Mesenchymal stem cell (in vitro differentiated cells and primary cell): ENCODE data around the gene TCEAL4.

ENCODE experiments used
- DNase-seq: peaks from one replicate; pipeline ENCODE4 v3.0.0-alpha.2; 2013
- H2AFZ ChIP-seq: one replicate; pipeline ENCODE4 v1.6.1; 2013; ENCODE audit warnings: low read depth, mild to moderate bottlenecking, control low read depth, inconsistent platforms, low read length, moderate library complexity
- H2AK5ac ChIP-seq: 2 replicates; pipeline ENCODE4 v1.6.1; 2013; ENCODE audit warnings: low read length, moderate library complexity, mild to moderate bottlenecking, inconsistent platforms; ENCODE audit not compliant: severe bottlenecking
- H2BK120ac ChIP-seq: one replicate; pipeline ENCODE4 v1.6.1; 2013; ENCODE audit warnings: low read depth, mild to moderate bottlenecking, inconsistent platforms, low read length, moderate library complexity
- H2BK12ac ChIP-seq, 2 experiments: one replicate each; pipeline ENCODE4 v1.6.1; 2013; ENCODE audit warnings: inconsistent platforms in 2 of 2, low read length in 2 of 2, mild to moderate bottlenecking in 2 of 2, moderate library complexity in 2 of 2, control low read depth in 1 of 2
- H2BK15ac ChIP-seq: one replicate; pipeline ENCODE4 v1.6.1; 2013; ENCODE audit warnings: mild to moderate bottlenecking, low read depth, inconsistent platforms; ENCODE audit not compliant: poor library complexity, severe bottlenecking
- H2BK5ac ChIP-seq: 2 replicates; pipeline ENCODE4 v1.6.1; 2013; ENCODE audit warnings: low read depth, mild to moderate bottlenecking, low read length, control low read depth, inconsistent platforms; ENCODE audit not compliant: poor library complexity, severe bottlenecking
- H3K14ac ChIP-seq, 2 experiments: one replicate each; pipeline ENCODE4 v1.6.1; 2013; ENCODE audit warnings: inconsistent platforms in 2 of 2, low read length in 2 of 2, control low read depth in 1 of 2, mild to moderate bottlenecking in 1 of 2, moderate library complexity in 1 of 2
- H3K18ac ChIP-seq, 2 experiments: one replicate each; pipeline ENCODE4 v1.6.1; 2013; ENCODE audit warnings: inconsistent platforms in 2 of 2, low read length in 2 of 2, control low read depth in 1 of 2, low read depth in 1 of 2, mild to moderate bottlenecking in 1 of 2
- H3K23ac ChIP-seq, 2 experiments: one replicate each; pipeline ENCODE4 v1.6.1; 2013; ENCODE audit warnings: inconsistent platforms in 2 of 2, low read length in 2 of 2, mild to moderate bottlenecking in 2 of 2, moderate library complexity in 2 of 2, control low read depth in 1 of 2
- H3K27ac ChIP-seq: 2 replicates; pipeline ENCODE4 v1.5.1; 2013; ENCODE audit warnings: mild to moderate bottlenecking, moderate library complexity, low read length, control low read depth, inconsistent platforms; ENCODE audit not compliant: poor library complexity, severe bottlenecking
- H3K27me3 ChIP-seq, 2 experiments: 2 replicates each; pipeline versions ENCODE4 v1.6.1 to v1.7.0; 2013; ENCODE audit warnings: low read length in 2 of 2, mild to moderate bottlenecking in 2 of 2, moderate library complexity in 2 of 2, control low read depth in 1 of 2, inconsistent platforms in 1 of 2; ENCODE audit not compliant: control insufficient read depth in 1 of 2, insufficient read depth in 1 of 2
- H3K36me3 ChIP-seq, 2 experiments: 2 replicates each; pipeline versions ENCODE4 v1.6.1 to v1.7.0; 2013; ENCODE audit warnings: low read length in 2 of 2, control low read depth in 1 of 2, inconsistent platforms in 1 of 2, low read depth in 1 of 2, mild to moderate bottlenecking in 1 of 2; ENCODE audit not compliant: insufficient read depth in 2 of 2, control insufficient read depth in 1 of 2
- H3K4ac ChIP-seq, 2 experiments: one replicate each; pipeline ENCODE4 v1.6.1; 2013; ENCODE audit warnings: inconsistent platforms in 2 of 2, low read length in 2 of 2, mild to moderate bottlenecking in 2 of 2, moderate library complexity in 2 of 2, control low read depth in 1 of 2, low read depth in 1 of 2
- H3K4me1 ChIP-seq: 2 replicates; pipeline ENCODE4 v1.6.1; 2013; ENCODE audit warnings: low read depth, low read length, control low read depth; ENCODE audit not compliant: control insufficient read depth, insufficient read depth
- H3K4me2 ChIP-seq: 2 replicates; pipeline ENCODE4 v1.6.1; 2013; ENCODE audit warnings: low read length, mild to moderate bottlenecking, inconsistent platforms; ENCODE audit not compliant: poor library complexity, severe bottlenecking
- H3K4me3 ChIP-seq, 2 experiments: 2 replicates each; pipeline versions ENCODE4 v1.5.1 to v1.7.0; 2013; ENCODE audit warnings: low read length in 2 of 2, mild to moderate bottlenecking in 2 of 2, control low read depth in 1 of 2, low read depth in 1 of 2; ENCODE audit not compliant: insufficient read depth in 1 of 2
- H3K79me1 ChIP-seq: replicated peaks from 2 replicates; pipeline ENCODE4 v1.6.1; 2013; ENCODE audit warnings: mild to moderate bottlenecking, control low read depth, low read length, inconsistent platforms; ENCODE audit not compliant: poor library complexity, severe bottlenecking
- H3K9ac ChIP-seq: 2 replicates; pipeline ENCODE4 v1.7.0; 2013; ENCODE audit warnings: mild to moderate bottlenecking, low read length, moderate library complexity
- H3K9me3 ChIP-seq: 2 replicates; pipeline ENCODE4 v1.7.0; 2013; ENCODE audit warnings: mild to moderate bottlenecking, low read length; ENCODE audit not compliant: control insufficient read depth
- H4K8ac ChIP-seq: one replicate; pipeline ENCODE4 v1.6.1; 2013; ENCODE audit warnings: inconsistent platforms, mild to moderate bottlenecking, low read length, moderate library complexity
- H4K91ac ChIP-seq: one replicate; pipeline ENCODE4 v1.6.1; 2013; ENCODE audit warnings: mild to moderate bottlenecking, low read length, inconsistent platforms
- WGBS: methylation state at CpG from one replicate; pipeline ENCODE4 v1.1.7; 2013; ENCODE audit warnings: mixed read lengths; 5-methylcytosine and 5-hydroxymethylcytosine counted together

Gene TCEAL4

DNA sequence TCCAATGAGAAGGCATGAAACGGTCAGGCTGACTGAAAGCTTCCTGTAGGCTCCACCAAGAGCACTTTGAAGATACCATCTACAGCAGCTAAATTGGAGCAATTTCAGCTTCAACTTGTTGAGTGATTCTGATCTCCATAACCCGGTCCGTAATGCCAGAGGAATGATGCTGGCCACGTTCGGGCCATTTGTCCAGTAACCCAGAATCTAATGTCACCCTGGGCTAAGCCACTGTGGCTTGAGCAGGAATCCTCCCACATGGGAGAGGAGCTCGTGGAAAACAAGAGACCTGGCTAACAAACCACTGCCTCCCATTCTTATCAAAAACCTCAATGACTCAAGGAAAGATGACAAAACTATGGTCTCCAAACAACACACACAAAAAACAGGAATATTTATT is 14.2 kb upstream of the TCEAL4 start:
- H3K27me3 ChIP-seq = peaks cover 0 to 21% of the 10 kb centered on the region in 2 experiments
- DNase-seq = no peak
- H3K23ac ChIP-seq = no peak overlapping the region
- no peak overlapping the region for H2BK15ac ChIP-seq
- H3K18ac ChIP-seq = no peak overlapping the region
- H2BK5ac ChIP-seq = no peak overlapping the region
- H3K4me2 ChIP-seq = no peak overlapping the region
- no peak overlapping the region for H2BK12ac ChIP-seq
- H2BK120ac ChIP-seq = no peak overlapping the region
- no peak overlapping the region for H3K4ac ChIP-seq
- no peaks in the 10 kb centered on the region for H3K9me3 ChIP-seq
- no peak overlapping the region for H4K8ac ChIP-seq
- H3K4me3 ChIP-seq = no peak overlapping the region
- no peaks in the 10 kb centered on the region for H3K36me3 ChIP-seq
- no peak overlapping the region for H3K27ac ChIP-seq
- H2AFZ ChIP-seq = no peak overlapping the region
- H3K9ac ChIP-seq = no peak overlapping the region
- no peak overlapping the region for H2AK5ac ChIP-seq
- H3K4me1 ChIP-seq = no peaks in the 10 kb centered on the region
- H3K79me1 ChIP-seq = no peaks in the 10 kb centered on the region
- no peak overlapping the region for H3K14ac ChIP-seq
- WGBS = 92% methylated on average over 6 of the region's 6 CpGs
- H4K91ac ChIP-seq = no peak overlapping the region

DNA sequence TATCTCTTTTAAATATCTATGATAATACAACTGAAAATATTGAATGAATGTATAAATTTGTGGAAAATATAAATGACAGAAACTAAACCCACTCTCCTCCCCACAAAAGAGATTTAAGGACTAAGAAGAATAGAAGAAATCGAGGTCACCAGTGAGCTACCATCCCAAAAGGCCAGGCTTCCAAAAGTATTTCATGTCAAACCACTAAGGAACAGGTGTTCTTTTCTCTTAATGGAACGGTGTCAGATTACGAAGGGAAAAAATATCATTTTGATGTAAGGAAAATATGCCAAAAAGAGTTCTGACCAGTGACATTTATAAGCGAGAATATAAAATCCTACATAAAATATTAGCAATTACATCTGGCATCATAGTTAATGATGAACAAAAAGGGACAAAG is 13.6 kb upstream of the TCEAL4 start:
- no peak for DNase-seq
- Histone ChIP-seq H3K23ac (no peak overlapping the region), H2BK15ac (no peak overlapping the region), H2AK5ac (no peak overlapping the region), H2BK12ac (no peak overlapping the region), H2AFZ (no peak overlapping the region), H3K79me1 (no peaks in the 10 kb centered on the region), H2BK120ac (no peak overlapping the region), H3K4me3 (no peak overlapping the region), H3K14ac (no peak overlapping the region), H3K4me2 (no peak overlapping the region), H4K91ac (no peak overlapping the region), H3K18ac (no peak overlapping the region), H2BK5ac (no peak overlapping the region), H3K27ac (no peak overlapping the region), H3K4me1 (no peaks in the 10 kb centered on the region), H3K9me3 (no peaks in the 10 kb centered on the region), H3K36me3 (no peaks in the 10 kb centered on the region), H4K8ac (no peak overlapping the region), H3K4ac (no peak overlapping the region), H3K27me3 (peaks cover 0 to 20% of the 10 kb centered on the region in 2 experiments), H3K9ac (no peak overlapping the region)
- no CpG with 5 or more reads among the region's 4 CpGs for WGBS

DNA sequence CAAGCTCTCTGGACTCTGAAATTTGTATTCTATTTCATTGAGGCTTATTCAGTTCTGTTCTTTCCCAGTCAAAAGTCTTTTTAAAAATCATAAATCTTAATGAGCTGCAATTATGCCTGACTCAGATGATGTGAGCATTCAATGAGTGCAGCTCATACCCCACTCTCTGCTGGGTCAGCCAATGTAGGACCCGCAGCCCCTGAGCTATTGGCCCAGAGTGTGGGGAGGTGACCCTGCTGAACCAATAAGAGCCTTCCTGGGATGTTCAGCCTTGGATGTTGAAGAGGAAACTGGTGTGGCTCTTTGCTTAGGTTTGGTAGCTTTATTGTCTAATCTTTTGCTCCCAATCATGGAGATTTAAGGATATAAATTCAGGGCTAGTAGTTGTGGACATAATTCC is 12.1 kb upstream of the TCEAL4 start:
- Histone ChIP-seq H4K8ac (no peak overlapping the region), H3K27me3 (peaks cover 0 to 12% of the 10 kb centered on the region in 2 experiments), H2BK5ac (no peak overlapping the region), H2BK120ac (no peak overlapping the region), H3K9me3 (no peaks in the 10 kb centered on the region), H3K4me3 (no peak overlapping the region), H2AK5ac (no peak overlapping the region), H3K79me1 (no peaks in the 10 kb centered on the region), H3K14ac (no peak overlapping the region), H3K27ac (no peak overlapping the region), H3K36me3 (no peaks in the 10 kb centered on the region), H2AFZ (no peak overlapping the region), H2BK12ac (no peak overlapping the region), H3K23ac (no peak overlapping the region), H3K4ac (no peak overlapping the region), H4K91ac (no peak overlapping the region), H2BK15ac (no peak overlapping the region), H3K9ac (no peak overlapping the region), H3K4me2 (no peak overlapping the region), H3K4me1 (no peaks in the 10 kb centered on the region), H3K18ac (no peak overlapping the region)
- DNase-seq = no peak
- 86% methylated on average over 1 of the region's 1 CpG for WGBS

DNA sequence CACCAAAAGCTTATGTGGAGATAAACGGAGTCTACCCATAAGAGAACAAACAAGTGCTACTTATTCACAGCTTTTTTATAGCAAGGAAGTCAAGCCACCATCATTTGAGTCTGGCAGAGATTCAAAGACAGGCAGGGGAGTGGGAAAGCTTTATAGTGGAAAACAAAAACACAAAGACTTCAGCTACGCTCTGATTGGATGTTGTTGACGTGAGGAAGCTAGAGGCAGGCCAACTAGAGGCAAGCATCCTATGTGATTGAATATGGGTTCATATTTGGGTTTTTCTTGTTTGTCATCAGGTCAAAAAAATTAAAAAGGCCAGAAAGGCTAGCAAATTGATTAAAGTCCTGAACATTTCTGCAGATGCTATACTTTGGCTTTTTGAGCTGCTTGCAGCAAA is 719 bp upstream of the TCEAL4 start:
- no peak overlapping the region for H3K4ac ChIP-seq
- no peak overlapping the region for H3K27ac ChIP-seq
- peaks cover 4% of the 10 kb centered on the region for H3K9me3 ChIP-seq
- H3K27me3 ChIP-seq = peaks cover 0 to 4% of the 10 kb centered on the region in 2 experiments
- no peak for DNase-seq
- H2BK5ac ChIP-seq = no peak overlapping the region
- no peak overlapping the region for H4K8ac ChIP-seq
- WGBS = 74% methylated on average over 2 of the region's 3 CpGs
- H2AFZ ChIP-seq = no peak overlapping the region
- H3K4me3 ChIP-seq = peak overlapping the region in 1 of 2 experiments; percentile 86
- H2BK120ac ChIP-seq = no peak overlapping the region
- peaks cover 3 to 17% of the 10 kb centered on the region in 2 experiments for H3K36me3 ChIP-seq
- no peak overlapping the region for H2BK15ac ChIP-seq
- H3K23ac ChIP-seq = no peak overlapping the region
- no peak overlapping the region for H4K91ac ChIP-seq
- H3K79me1 ChIP-seq = peaks cover 4% of the 10 kb centered on the region
- H2AK5ac ChIP-seq = no peak overlapping the region
- peak overlapping the region; percentile 94 for H3K9ac ChIP-seq
- no peak overlapping the region for H2BK12ac ChIP-seq
- no peak overlapping the region for H3K4me2 ChIP-seq
- H3K18ac ChIP-seq = no peak overlapping the region
- no peak overlapping the region for H3K14ac ChIP-seq
- no peaks in the 10 kb centered on the region for H3K4me1 ChIP-seq
